Fibroblast of the aortic adventitia (primary cell): ENCODE data around the gene SLC25A30. TPM values are rescaled to one million over a fixed set of nuclear protein-coding genes. Genes with fewer than 3 reads are reported as not detected.

Source experiments
- DNase-seq: peaks from one replicate; pipeline ENCODE4 v3.0.0-alpha.2; 2010; ENCODE audit warnings: low read depth
- H3K4me3 ChIP-seq: 2 replicates; pipeline ENCODE4 v1.5.1; 2011; ENCODE audit warnings: low read depth, mild to moderate bottlenecking, control low read depth, low read length, moderate library complexity
- CTCF ChIP-seq: IDR thresholded peaks from 2 replicates; pipeline ENCODE4 v1.5.1; 2011; ENCODE audit warnings: mild to moderate bottlenecking, low read length, control low read depth, inconsistent platforms; ENCODE audit not compliant: insufficient read depth
- total RNA-seq: library from RNA; depleted of rRNA; stranded (reverse); fragments of >200 nt; gene quantifications from 2 replicates; pipeline ENCODE4 v1.2.3, GENCODE V29; 2012; ENCODE audit warnings: low replicate concordance

The SLC25A30 gene
- total RNA-seq = 7.6 and 10.4 TPM in 2 replicates

- peak; percentile 79 for DNase-seq
- TF ChIP-seq CTCF = no peak
- peak within 1 kb of the TSS; percentile 78 for H3K4me3 ChIP-seq
These were observed at the start of gene SLC25A30 for GRCh38 chr13:45417790-45418534. Gene SLC25A30 (minus strand): TSS chr13:45418373. CDS start chr13:45411425, 6,948 bp downstream.

GRCh38 chr13:45466359-45466758 lies 48.2 kb upstream of the SLC25A30 start:
- peak overlapping the region; percentile 86 for H3K4me3 ChIP-seq
- DNase-seq = no peak
- TF ChIP-seq CTCF = no peak

- H3K4me3 ChIP-seq = peak within 1 kb of the TSS; percentile 86
- peak; percentile 61 for TF ChIP-seq CTCF
- peak; percentile 97 for DNase-seq
These were observed 46.7 kb upstream of the SLC25A30 start, which contains the start of gene COG3 for GRCh38 chr13:45464687-45465453. Gene COG3 (plus strand): TSS chr13:45464939. CDS start chr13:45465037, 98 bp downstream.

- no peak for DNase-seq
- TF ChIP-seq CTCF = no peak
- H3K4me3 ChIP-seq = peak overlapping the region; percentile 60
These were observed 46.0 kb upstream of the SLC25A30 start for GRCh38 chr13:45464141-45464686.

- peak; percentile 60 for DNase-seq
- no peak overlapping the region for H3K4me3 ChIP-seq
- TF ChIP-seq CTCF = no peak
These were observed 38.2 kb upstream of the SLC25A30 start for GRCh38 chr13:45456196-45456972.

GRCh38 chr13:45454204-45454603 lies 36.0 kb upstream of the SLC25A30 start:
- no peak for DNase-seq
- H3K4me3 ChIP-seq = no peak overlapping the region
- TF ChIP-seq CTCF = no peak
